Germinal center (tissue), 1 donor: Measurements from ENCODE around the gene VCL.
"Not testable (repeated sequence)": the region's sequence is repeated elsewhere in the genome, so short reads cannot be mapped to it uniquely, and the experiment has no call there.

Experiments used
- DNase-seq: peaks from one replicate; pipeline ENCODE4 v3.0.0; 2012; ENCODE audit warnings: mixed read lengths, low spot score

The VCL gene

DNA sequence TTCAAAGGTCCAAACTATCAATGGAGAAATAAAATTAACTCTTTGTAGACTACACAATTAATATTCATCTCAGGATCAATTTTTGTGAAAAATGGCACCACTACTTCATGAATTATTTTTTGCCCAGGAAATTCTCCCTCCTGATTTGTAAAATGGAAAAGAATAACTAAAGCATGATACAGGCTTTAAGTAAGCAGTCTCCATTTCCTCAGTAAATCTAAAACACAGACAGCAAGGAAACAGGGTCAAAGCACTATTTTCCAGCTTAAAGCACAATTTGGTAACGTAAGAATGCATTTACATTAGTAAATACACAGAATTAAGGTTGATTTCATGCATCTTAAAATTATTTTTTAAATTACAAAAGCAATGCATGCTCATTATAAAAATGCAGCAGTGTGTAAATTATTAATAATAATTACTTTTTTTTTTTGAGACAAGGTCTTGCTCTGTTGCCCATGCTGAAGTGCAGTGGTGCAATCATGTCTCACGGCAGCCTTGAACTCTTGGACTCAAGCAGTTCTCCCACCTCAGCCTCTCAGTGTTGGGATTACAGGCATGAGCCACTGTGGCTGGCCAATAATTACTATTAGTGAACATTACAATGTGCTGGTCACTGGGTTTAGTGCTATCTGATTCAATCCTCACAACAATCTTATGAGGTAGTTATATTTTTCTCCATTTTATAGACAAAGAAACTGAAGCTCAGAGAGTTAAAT, 26.1 kb upstream of the VCL start:
- DNase-seq, result no peak

DNA sequence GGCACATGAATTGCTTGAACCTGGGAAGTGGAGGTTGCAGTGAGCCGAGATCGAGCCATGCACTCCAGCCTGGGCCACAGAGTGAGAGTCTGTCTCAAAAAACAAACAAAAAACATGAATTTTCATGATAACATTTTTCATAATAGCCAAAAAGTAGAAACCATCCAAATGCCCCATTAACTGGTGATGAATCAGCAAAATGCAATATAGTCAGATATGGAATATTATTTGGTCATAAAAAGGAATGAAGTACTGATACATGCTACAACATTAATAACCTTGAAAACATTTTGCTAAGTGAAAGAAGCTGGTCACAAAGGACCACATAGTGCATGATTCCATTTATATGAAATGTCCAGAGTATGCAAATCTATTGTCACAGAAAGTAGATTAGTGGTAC, 24.5 kb upstream of the VCL start:
- DNase-seq, result no peak

DNA sequence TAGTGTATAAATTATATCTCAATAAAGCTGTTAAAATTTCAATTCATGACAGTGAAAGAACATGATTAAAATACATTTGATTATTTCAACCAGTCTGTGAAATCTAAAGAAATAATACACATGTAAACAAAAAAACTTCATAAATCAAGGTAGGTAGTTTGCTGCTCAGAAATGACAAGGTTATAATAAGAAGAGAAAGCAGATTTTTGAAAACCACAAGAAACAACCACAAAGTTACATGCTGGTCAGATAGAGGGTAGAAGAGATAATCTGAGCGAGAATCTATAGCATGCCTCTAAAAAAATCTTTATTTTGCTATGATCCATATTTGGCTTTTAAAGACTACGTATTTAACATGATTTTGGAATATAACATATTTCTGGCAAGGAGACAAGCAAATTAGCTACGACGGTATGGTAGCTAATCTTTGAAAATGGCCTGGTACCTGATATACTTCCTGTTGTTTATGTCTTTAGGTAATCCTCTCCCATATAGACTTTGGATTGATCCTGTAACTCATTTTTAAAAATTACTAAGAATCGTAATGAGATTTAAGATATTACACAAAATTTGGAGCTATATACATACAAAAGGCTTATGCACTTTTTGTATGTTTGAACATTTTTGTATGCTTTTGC, 23.5 kb upstream of the VCL start:
- no peak for DNase-seq

DNA sequence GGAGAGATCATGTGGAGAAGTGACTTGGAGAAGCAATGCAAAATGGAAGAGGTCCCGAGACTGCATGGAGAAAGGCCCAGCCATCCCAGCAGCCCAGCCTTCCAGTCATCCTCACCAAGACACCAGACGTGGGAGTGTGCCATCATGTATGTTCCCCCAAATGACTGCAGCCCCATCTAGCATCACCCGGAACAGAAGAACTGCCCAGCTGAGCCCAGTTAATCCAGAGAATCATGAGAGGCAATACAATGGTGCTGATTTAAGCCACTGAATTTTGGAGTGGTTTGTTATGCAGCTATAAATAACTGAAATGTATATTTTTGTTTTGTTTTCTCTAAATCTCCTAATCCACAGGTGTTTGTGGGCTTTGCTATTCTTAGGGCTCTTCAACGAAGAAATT, 22.5 kb upstream of the VCL start:
- DNase-seq, result no peak

DNA sequence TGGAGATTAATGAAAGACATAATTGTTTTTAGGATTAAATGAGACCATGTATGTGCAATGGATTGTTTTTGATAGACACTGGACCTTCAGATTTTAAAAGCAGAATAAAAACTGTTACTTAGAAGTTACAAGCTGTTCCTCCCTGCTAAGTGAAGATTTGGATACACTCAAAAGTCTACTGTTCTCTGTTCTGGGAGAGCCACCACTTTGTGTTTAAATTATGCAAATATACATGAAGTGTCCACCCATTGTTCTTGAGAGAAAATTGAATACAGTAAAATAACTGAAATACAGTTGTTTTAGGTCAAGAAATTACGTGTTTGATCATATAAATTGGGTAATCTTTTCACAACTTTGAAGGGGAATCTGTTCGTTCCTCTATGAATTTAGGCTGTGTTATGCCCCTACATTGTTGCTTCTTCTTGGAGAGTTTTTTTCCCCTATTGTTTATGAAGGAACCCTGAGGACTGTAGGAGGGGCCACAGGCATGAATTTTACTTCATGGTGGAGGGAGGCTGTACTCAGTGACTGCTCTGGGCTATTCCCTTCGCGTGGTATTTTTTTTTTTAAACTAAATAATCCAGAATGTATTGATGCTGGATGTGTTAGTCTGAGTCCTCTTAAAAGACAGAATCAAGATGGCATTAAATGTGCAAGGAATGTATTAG, 18.6 kb upstream of the VCL start:
- no peak for DNase-seq

DNA sequence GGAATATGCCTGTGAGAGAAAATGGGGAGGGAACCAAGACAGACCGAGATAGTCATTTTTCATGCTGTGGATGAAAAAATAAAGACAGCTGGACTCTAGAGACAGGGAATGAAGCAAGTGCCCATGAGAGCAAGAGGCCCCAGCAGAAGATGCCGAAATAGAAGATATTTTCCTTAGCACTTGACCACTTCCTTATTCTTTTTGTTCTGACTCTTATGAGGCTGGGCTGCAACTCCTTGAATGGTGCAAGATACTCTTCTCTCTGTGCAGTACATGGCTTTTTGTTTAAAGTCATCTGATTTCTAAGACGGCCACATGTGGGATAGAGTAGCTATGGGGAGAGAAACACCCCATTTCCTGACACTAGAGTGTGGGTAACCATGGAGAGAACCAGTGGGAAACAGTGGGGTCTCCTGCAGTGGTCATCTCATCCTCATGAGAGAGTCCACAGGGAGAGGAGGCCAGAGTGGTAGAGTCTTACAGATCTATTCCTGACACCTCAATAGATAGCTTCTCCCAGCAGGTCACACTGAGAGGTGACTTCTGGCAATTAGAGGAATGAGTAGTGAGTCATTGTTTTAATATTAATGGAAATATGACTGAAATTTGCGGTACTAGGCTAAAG, 18.0 kb upstream of the VCL start:
- DNase-seq, result no peak

DNA sequence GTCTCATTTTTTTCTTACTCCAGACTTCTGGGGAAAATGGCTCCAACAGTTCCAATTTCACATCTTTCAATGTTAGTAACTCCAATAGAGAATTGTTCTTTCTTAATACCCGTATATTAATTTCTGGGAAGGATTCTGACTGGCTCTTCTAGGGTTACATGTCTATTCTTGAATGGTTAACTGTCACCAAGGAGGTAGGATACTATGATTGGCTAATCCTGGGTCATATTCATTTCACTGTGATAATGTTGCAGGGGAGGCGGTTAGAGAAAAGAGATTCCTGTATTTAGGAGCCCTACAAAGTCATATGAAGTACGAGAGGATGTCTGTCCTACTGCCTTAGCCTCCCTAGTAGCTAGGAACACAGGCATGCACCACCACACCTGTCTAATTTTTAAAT, 16.1 kb upstream of the VCL start:
- DNase-seq, result no peak

DNA sequence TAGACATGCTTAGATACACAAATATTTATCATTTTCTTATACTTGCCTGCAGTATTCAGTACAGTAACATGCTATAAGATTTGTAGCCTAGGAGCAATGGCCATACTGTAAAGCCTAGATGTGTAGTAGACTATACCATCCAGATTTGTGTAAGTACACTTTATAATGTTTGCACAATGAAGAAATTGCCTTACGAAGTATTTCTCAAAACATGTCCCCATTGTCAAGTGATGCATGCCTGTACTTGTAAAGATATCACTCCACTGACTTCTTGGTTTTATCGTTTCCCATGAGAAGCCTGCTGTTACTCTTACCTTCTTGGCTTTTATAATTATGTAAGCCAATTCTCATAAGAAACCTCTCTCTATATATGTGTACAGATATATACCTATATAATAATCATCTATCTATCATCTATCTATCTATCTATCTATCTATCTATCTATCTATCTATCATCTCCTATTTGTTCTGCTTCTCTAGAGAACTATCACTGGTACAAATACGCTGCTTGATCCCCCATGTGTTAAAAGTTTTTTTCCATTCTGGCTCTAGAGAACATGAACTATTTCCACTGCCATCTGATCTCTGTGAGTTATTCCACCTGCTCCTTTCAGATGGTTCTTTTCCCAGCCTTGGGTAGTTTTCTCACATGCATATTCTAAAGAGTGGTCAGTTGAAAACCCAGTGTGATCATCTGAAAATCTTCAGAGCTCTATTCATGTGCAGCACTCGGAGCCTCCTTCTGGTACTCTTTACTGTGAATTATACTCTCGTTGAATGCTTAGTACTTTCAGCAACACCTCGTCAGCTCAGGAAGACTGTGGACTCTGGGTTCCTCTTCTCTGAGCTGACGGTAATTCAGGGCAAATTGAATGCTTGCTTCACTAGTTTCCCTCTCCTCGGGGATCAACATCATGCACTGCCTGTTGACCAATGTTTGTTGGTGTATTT, 14.5 kb upstream of the VCL start:
- no peak for DNase-seq

DNA sequence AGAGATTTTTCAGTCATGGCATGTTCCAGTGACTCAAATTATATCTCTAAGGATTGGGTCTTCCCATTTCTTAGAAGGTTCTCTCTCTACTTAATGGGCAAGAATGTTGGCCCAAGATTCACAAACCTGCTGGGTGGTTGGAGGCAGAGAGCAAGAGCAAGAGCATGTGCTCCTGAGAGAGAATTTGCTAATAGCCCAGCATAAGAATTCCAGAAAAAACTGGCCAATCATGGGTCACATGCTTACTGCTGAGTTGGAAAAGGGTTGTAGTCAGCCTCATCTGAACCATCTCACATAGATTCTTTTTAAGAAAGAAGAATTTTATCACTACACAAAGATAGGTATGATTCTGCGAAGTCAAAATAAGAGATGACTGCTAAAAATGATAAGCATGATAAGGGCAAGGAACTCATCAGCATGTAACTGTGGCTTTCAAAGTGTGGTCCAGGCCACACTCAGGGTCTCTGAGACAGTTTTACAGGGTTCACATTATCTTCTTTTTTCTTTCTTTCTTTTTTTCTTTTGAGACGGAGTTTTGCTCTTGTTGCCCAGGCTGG, 8.2 kb upstream of the VCL start:
- DNase-seq, result no peak

DNA sequence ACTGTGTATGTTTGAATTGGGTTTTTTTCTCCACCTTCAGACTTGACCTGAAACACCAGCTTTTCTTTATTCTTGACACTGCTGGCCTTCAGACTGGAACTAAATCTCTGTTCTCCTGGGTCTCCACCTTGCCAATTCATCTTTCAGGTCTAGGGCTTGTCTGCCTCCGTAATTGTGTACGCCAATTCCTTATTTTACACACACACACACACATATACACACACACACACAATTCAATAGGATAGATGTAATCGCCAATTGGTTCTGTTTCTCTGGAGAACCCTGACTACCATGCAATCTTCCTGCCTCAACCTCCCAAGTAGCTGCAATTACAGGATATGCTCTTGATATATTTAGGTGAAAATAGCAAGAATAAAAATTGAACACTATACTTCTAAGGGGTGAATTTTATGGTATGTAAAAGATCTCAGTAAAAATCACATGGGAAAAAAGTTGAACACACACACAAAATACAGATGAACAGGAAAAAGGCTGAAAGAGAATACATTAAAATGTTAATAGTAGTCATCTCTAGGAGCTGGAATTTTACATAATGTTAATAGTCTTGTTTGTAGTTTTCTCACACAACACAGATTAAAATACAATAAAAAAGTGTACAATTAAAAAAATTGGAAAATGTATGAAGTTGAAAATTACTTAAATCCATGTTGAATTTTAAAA, 6.6 kb upstream of the VCL start:
- no peak for DNase-seq

DNA sequence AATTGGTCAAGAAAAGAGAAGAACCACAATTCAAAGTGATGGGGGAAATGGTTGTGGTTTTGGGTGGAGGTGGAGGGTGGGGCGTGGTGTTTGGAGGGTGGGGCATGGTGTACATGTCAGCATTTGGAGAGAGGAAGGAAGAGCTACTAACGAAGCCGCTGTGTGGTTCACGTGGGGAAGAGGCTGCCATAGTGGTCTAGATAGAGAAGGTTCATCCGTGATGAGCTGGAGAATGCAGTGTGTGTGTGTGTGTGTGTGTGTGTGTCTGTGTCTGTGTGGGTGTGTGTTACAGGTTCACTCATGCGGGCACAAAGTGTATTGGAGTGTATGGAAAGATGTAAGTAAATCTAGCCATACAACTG, 6.1 kb upstream of the VCL start:
- DNase-seq, result peak; percentile 77

DNA sequence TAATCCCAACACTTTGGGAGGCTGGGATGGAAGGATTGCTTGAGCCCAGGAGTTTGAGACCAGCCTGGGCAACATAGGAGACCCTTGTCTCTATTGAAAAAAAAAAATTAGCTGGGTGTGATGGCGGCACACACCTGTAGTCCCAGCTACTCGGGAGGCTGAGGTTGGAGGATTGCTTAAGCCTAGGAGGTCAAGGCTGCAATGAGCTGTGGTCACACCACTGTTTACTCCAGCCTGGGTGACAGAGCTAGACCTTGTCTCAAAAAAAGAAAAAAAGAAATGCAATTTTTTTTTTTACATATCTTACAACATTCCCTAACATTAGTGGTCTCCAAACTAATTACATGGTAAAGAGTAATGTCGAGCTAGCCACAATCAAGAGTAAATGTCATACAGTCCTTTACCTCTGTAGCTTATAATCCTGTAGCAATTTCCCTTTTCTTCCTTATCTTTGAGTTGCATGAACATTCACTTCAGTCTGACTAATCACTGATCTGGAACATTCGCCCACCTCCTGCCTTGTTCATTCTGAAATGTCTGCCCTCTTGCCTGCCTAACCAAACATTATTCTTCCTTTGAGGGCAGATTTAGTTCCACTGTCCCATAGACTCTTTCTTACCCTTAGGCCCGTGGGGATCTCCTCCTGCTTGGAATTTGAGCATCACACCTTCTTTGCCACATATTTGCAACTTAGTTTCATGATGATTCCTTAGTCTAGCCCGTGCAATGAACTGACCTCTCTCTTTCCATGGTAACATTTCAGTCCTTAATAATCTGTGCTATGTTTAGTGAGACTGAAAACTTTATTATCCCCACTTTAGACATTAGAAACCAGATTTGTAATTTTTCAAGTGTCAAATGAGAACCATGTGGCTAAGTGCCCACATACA, 4.8 kb upstream of the VCL start:
- no peak for DNase-seq

DNA sequence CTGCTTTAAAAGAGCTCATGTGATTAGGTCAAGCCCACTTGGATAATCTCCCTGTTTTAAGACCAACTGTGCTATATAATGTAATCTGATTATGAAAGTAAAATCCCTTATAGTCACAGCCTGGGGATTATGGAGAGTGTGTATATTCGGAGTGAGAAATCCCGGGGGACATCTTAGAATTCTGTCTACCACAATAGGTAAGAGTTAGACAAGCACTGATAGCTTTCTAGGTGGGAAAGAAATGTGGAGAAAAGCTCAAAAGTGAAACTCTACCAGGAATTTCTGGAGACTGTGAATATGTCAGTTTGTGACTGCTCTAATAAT, 2.9 kb upstream of the VCL start:
- no peak for DNase-seq

DNA sequence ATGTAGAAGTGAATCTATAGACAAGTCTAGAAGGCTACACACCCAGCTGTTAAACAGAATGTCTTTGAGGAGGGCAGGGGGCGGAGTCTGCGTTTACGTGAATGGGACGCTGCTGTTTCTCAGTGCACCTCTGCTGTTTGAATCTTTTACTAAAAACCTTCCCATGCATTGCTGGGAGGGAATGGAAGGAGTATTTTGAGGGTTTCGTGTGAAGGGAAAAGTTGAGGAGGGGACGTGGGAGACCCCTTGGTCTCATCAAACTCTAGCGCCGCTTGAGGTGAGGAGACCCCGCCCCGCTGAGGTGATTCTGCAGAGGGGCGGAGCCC, 492 bp upstream of the VCL start:
- DNase-seq, result peak; percentile 60

DNA sequence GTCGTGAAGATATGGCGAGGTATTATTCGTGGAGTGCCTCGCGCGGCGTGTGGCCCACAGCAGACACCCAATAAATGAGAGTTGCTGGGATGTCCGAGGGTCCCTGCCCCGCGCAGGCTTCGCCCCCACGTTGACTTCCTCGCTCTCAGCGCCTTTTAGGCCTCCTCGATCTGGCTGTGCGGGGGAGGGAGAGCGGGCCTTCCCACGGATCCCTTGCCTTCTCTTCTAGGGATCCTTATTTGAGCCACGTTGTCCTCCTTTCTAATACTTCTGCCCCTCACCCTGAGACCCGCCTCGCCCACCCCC, 660 bp downstream of the VCL start:
- peak; percentile 17 for DNase-seq

DNA sequence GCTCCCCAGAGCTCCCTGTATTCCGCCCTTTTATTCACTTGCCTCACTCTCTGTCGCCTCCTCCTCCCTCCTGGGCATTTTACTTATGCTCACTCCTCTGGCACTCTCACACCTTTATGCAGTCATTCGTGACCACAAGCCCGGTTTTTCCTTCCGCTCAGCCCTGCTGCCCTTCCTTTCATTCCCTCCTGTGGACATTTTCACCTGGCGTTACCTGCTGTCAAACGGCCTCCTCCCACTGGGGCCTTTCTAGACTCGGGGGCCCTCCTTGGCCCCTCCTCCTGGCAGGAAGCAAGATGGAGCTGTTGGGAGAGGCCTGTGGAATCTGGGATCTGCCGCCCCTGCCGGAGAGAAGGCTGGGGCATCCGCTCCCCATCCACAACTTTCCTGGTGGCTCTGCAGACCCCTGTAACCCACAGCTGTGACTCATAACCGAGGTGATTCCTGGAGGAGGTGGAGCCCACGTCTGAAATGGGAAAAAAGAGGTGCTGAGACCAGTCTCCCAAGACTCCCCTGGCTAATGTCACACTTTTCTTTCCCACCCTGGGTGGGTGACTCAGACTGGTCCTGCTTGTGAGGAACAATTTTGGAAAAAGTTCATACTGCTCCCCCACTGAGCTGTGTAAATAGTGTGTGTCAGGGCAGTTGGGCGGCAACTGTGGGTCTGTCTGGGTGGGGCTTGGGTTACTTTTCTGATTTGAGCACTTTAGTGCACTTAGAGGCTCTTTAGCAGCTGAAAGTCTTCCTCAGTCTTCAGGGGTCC, 1.2 kb downstream of the VCL start:
- no peak for DNase-seq

DNA sequence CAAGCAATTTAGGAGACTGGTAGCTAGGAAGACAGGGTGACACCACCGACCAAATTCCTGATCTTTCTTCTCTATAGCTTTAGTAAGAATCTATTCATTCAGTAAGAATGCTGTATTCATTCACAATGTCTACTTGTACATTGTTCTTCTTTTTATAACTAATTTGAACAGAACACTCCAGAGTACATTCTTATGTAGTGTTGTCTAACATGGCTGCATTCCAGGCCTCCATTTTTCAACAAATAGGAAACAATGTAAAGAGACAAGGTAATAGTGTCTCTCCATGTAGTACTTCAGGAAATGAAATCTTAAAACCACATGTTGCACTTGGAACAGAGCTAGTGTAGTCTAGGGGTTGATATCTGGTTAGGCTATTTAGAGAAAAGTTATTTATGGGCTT, 1.8 kb downstream of the VCL start:
- DNase-seq, result no peak

DNA sequence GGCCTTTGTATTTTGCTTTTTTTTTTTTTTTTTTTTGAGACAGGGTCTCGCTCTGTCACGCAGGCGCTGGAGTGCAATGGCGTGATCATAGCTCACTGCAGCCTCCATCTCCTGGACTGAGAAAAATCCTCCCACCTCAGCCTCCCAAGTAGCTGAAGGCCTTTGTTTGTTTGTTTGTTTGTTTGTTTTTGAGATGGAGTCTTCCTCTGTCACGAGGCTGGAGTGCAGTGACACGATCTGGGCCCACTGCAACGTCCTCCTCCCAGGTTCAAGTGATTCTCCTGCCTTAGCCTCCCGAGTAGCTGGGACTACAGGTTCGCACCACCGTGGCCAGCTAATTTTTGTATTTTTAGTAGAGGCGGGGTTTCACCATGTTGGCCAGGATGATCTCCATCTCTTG, 2.3 kb downstream of the VCL start:
- not testable (repeated sequence) for DNase-seq

DNA sequence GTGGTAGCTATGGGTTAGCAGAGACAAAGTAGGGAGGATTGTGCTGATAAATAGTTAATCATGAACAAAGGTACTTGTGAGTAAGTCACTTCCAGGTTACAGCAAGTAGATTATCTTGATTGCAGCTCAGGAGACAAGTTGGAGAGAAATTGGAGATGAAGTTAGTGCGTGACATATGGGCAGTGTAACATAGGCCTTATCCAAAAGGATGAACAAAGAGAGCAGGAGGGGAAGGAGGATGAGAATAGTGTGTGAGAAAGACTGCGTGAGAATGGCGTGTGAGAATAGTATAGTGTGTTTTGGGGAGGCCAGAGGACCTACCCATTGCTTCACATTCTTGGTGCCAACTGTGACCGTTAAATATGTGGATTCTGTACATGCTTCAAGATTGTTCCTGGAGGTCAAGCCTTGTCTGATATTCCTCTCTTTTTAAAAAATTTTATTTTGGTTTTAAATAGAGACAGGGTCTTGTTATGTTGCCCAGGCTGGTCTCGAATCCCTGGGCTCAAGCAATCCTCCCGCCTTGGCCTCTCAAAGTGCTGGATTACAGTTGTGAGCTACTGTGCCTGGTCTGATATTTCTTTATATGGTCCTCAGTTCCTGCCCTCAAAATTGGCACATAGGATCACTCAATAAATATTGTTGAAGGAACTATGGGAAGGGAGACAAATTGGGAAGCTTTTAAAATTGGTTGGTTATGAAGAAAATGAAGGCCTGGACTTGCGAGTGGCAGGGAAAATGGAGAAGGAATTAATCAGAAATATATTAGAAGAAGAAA, 3.2 kb downstream of the VCL start:
- DNase-seq, result no peak
